DMS153 treated with DMSO at 0.1 percent for 48 hours (cell line): ENCODE results near the gene PIGU.

Experiments
- DNase-seq: peaks from one replicate; lab custom pipeline; 2025; ENCODE audit not compliant: unreplicated experiment; lab: John Stamatoyannopoulos, UW

Gene PIGU

GRCh38 chr20:34579979-34580940 lies 96.6 kb downstream of the PIGU start:
- peak; percentile 41 for DNase-seq

- peak; percentile 40 for DNase-seq
These were observed 97.5 kb downstream of the PIGU start for GRCh38 chr20:34579191-34579978.

GRCh38 chr20:34578521-34578920 lies 98.4 kb downstream of the PIGU start:
- no peak for DNase-seq

GRCh38 chr20:34578025-34578424 lies 98.9 kb downstream of the PIGU start:
- no peak for DNase-seq

- no peak for DNase-seq
These were observed 99.8 kb downstream of the PIGU start for GRCh38 chr20:34577061-34577460.

- DNase-seq: no peak
These were observed 101.1 kb downstream of the PIGU start for GRCh38 chr20:34575756-34576155.

- no peak for DNase-seq
These were observed 101.6 kb downstream of the PIGU start for GRCh38 chr20:34575271-34575670.

- no peak for DNase-seq
These were observed 102.0 kb downstream of the PIGU start for GRCh38 chr20:34574861-34575260.

GRCh38 chr20:34574426-34574825 lies 102.5 kb downstream of the PIGU start:
- no peak for DNase-seq

- no peak for DNase-seq
These were observed 103.2 kb downstream of the PIGU start for GRCh38 chr20:34573541-34574300.

GRCh38 chr20:34571753-34572152 lies 105.1 kb downstream of the PIGU start:
- DNase-seq: no peak

- DNase-seq: no peak
These were observed 106.0 kb downstream of the PIGU start for GRCh38 chr20:34570859-34571306.

GRCh38 chr20:34569598-34569997 lies 107.3 kb downstream of the PIGU start:
- DNase-seq: no peak

- no peak for DNase-seq
These were observed 108.7 kb downstream of the PIGU start for GRCh38 chr20:34567892-34568865.

- no peak for DNase-seq
These were observed 109.7 kb downstream of the PIGU start for GRCh38 chr20:34566978-34567891.

- DNase-seq: no peak
These were observed 112.1 kb downstream of the PIGU start for GRCh38 chr20:34564833-34565232.

- no peak for DNase-seq
These were observed 114.3 kb downstream of the PIGU start for GRCh38 chr20:34562641-34563040.

GRCh38 chr20:34561661-34562060 lies 115.2 kb downstream of the PIGU start:
- no peak for DNase-seq

- no peak for DNase-seq
These were observed 116.3 kb downstream of the PIGU start for GRCh38 chr20:34560614-34561013.
